ENCODE measurements around the gene ATP2C2.

ATP2C2 gene

DNA sequence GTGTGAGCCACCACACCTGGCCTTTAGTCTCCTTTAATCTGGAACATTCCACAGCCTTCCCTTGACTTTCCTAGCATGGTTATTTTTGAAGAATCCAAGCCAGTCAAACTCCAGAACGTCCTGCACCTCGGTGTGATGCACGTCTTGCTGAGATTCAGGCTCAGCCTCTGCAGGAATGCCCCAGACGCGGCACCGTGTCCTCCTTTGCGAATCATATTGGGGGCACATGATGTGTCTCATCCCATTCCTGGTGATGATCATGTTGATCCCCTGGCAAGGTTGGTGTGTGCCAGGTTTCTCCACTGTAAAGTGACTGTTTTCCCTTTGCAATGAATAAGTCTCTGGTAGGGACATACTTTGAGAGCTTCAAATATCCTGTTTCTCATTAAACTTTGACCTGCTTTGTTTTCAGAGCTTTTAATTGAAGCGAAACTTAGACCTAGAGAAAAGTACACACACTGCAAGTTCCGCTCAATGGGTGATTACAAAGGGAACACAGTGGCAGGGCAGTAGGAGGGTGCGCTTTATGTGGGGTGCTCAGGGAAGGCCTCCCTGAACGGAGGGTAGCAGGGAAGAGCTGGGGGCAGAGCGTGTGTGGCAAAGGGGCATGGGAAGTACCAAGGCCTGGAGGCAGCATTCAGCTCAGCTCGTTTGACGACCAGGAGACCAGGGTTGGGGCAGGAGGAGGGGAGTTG lies 9.6 kb upstream of the ATP2C2 start:
- no peak overlapping the region for H3K4me3 ChIP-seq (ENCODE audit: low read depth, low read length)
- H3K27me3 ChIP-seq (replicated peaks) = peaks cover 12% of the 10 kb centered on the region

DNA sequence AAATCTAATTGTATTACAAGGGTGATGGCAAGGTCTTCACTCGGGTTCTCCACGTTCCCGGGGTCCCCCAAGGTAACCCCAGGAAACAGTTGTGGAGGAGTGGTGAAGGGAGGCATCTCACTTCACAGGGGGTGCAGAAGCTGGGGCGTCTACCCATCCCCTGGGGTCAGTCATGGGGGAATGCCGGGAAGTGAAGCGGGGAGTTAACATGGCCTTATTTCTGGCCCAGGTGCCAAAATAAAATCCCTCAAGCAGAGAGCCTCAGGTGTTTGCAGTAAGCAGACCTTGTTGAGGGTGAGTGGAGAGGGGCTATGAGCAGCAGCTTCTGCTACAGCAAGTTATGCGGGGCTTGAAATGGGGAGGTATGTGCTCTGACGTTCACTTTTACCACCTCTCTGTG lies 9.0 kb upstream of the ATP2C2 start:
- TF ChIP-seq, protein P1, sequence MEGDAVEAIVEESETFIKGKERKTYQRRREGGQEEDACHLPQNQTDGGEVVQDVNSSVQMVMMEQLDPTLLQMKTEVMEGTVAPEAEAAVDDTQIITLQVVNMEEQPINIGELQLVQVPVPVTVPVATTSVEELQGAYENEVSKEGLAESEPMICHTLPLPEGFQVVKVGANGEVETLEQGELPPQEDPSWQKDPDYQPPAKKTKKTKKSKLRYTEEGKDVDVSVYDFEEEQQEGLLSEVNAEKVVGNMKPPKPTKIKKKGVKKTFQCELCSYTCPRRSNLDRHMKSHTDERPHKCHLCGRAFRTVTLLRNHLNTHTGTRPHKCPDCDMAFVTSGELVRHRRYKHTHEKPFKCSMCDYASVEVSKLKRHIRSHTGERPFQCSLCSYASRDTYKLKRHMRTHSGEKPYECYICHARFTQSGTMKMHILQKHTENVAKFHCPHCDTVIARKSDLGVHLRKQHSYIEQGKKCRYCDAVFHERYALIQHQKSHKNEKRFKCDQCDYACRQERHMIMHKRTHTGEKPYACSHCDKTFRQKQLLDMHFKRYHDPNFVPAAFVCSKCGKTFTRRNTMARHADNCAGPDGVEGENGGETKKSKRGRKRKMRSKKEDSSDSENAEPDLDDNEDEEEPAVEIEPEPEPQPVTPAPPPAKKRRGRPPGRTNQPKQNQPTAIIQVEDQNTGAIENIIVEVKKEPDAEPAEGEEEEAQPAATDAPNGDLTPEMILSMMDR (IDR thresholded peaks at IDR 0.05; ENCODE audit: low read depth, low read length, missing control alignments) = no peak
- Histone ChIP-seq H3K4me3 (ENCODE audit: low read depth, low read length) (no peak overlapping the region), H3K27me3 (replicated peaks) (peaks cover 12% of the 10 kb centered on the region), H3K27ac (no peak overlapping the region), H3K36me3 (replicated peaks) (no peaks in the 10 kb centered on the region)
- no peak for DNase-seq
- in situ Hi-C loops (cut with HindIII; ENCODE audit: low pct_ligation_motif_present, low sequenced_read_pairs) = no loop called here

More for the DNA sequence above, 9.6 kb upstream of the ATP2C2 start:
- Histone ChIP-seq H3K27ac (no peak overlapping the region), H3K36me3 (replicated peaks) (no peaks in the 10 kb centered on the region)
- TF ChIP-seq, protein P1 (IDR thresholded peaks at IDR 0.05; ENCODE audit: low read depth, low read length, missing control alignments) = no peak
- in situ Hi-C loops (cut with HindIII; ENCODE audit: low pct_ligation_motif_present, low sequenced_read_pairs) = no loop called here
- no peak for DNase-seq

DNA sequence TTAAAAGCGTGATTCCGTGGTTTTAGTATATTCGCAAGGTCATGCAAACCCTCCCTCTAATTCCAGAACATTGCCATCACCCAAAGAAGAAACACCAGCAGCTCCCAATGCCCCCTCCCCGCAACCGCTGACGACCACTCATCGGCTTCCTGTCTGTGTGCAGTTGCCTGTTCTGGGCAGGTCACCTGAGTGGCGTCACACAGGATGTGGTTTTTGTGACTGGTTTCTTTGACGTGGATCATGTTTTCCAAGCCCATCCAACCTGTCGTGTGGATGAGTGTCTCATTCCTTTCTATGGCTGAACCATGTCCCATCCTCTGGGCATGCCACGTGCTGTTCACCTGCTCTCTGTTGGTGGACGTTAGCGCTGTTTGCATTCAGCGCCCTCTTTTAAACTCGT lies 8.2 kb upstream of the ATP2C2 start:
- H3K4me3 ChIP-seq (ENCODE audit: low read depth, low read length) = no peak overlapping the region
- no peak overlapping the region for H3K27ac ChIP-seq
- in situ Hi-C loops (cut with HindIII; ENCODE audit: low pct_ligation_motif_present, low sequenced_read_pairs) = no loop called here
- peak; percentile 6 for DNase-seq
- TF ChIP-seq, protein P1 (IDR thresholded peaks at IDR 0.05; ENCODE audit: low read depth, low read length, missing control alignments) = no peak
- peaks cover 12% of the 10 kb centered on the region for H3K27me3 ChIP-seq (replicated peaks)
- H3K36me3 ChIP-seq (replicated peaks) = no peaks in the 10 kb centered on the region

DNA sequence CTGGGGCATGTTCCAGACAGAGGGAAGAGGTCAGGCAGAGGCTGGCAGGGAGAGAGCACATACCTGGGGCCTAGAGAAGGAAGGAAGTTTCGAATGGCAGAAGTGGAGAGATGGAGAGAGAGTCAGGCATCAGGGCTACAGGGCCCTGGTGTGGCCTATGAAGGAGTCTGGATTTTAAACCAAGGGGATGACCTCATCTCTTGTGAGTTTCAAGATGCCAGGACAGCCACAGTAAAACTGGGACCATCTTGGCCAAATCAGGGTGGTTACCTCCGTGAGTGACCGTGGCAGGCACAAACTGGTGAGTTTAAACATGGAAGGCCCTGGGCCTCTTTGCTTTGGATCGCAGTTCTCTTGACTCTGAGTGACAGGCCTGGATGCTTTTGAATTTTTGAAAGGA lies 7.6 kb upstream of the ATP2C2 start:
- DNase-seq = no peak
- in situ Hi-C loops (cut with HindIII; ENCODE audit: low pct_ligation_motif_present, low sequenced_read_pairs) = no loop called here
- no peak overlapping the region for H3K27ac ChIP-seq
- no peaks in the 10 kb centered on the region for H3K36me3 ChIP-seq (replicated peaks)
- TF ChIP-seq, protein P1 (IDR thresholded peaks at IDR 0.05; ENCODE audit: low read depth, low read length, missing control alignments) = no peak
- no peak overlapping the region for H3K4me3 ChIP-seq (ENCODE audit: low read depth, low read length)
- H3K27me3 ChIP-seq (replicated peaks) = peaks cover 12% of the 10 kb centered on the region

DNA sequence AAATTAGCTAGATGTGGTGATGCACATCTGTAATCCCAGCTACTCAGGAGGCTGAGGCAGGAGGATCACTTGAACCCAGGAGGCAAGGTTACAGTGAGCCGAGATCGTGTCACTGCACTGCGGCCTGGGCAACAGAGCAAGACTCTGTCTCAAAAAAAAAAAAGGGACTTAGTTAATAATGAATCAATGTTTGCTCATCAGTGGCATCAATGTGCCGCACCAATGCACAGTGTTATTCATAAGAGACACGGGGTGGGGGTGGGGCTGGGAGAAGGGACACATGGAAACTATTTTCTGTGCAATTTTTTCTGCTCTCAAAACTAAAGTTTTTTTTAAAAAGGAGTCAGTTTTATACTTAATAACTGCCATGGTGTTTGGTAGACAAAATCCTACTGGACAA lies 6.8 kb upstream of the ATP2C2 start:
- Histone ChIP-seq H3K36me3 (replicated peaks) (no peaks in the 10 kb centered on the region), H3K27ac (no peak overlapping the region), H3K4me3 (ENCODE audit: low read depth, low read length) (no peak overlapping the region), H3K27me3 (replicated peaks) (peaks cover 7% of the 10 kb centered on the region)
- DNase-seq = no peak
- in situ Hi-C loops (cut with HindIII; ENCODE audit: low pct_ligation_motif_present, low sequenced_read_pairs) = no loop called here
- TF ChIP-seq, protein P1 (IDR thresholded peaks at IDR 0.05; ENCODE audit: low read depth, low read length, missing control alignments) = no peak

DNA sequence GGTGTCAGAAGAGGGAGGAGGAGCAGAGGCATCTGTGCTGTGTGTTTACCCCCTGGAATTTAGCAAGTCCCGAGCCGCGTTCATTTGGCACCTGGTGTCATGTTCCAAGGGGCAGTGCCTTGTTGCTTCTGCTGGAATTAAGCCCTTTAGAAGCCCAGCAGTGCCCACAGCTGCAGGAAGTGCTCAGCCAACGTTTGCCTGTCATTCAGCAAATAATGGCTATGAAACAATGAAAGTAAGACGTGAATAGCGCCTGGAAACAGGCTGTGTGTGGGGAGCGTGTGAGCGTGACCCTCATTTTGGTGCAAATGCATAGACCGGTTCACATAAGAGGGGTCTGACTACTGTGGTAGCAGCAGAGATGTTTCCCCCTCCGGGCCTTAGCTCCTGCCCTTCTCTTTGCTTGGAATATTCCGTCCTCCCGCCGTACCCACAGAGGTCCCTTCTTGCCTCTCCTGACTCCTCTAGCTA lies 5.8 kb upstream of the ATP2C2 start:
- TF ChIP-seq, protein P1 (IDR thresholded peaks at IDR 0.05; ENCODE audit: low read depth, low read length, missing control alignments) = no peak
- Histone ChIP-seq H3K27me3 (replicated peaks) (peaks cover 14% of the 10 kb centered on the region), H3K4me3 (ENCODE audit: low read depth, low read length) (no peak overlapping the region), H3K36me3 (replicated peaks) (no peaks in the 10 kb centered on the region), H3K27ac (no peak overlapping the region)
- in situ Hi-C loops (cut with HindIII; ENCODE audit: low pct_ligation_motif_present, low sequenced_read_pairs) = no loop called here
- no peak for DNase-seq

Measured in brain microvascular endothelial cell (primary cell).